HepG2 (cell line): ENCODE data around the gene SFMBT1. TPM values are rescaled to one million over a fixed set of nuclear protein-coding genes. Genes with fewer than 3 reads are reported as not detected.

Source experiments
- ATM ChIP-seq: fragments of 450-650 bp; IDR thresholded peaks from 2 replicates; pipeline ENCODE4 v1.7.1; 2017; ENCODE audit warnings: mild to moderate bottlenecking, borderline replicate concordance
- ETV6 ChIP-seq: sonication (generic); formaldehyde crosslinking; conservative IDR thresholded peaks from 2 replicates; pipeline ENCODE4 v1.4.0; 2020; ENCODE audit warnings: missing genetic modification reagents
- FOXK1 ChIP-seq: sonication (generic); formaldehyde crosslinking; IDR thresholded peaks from 2 replicates; pipeline ENCODE4 v1.4.0; 2020; ENCODE audit warnings: low read depth, missing genetic modification reagents, borderline replicate concordance
- FOXP4 ChIP-seq: sonication (generic); formaldehyde crosslinking; IDR thresholded peaks from 2 replicates; pipeline ENCODE4 v1.4.0; 2020; ENCODE audit warnings: missing genetic modification reagents
- GTF3A ChIP-seq: sonication (generic); formaldehyde crosslinking; conservative IDR thresholded peaks from 2 replicates; pipeline ENCODE4 v1.4.0; 2020; ENCODE audit warnings: mild to moderate bottlenecking, missing genetic modification reagents
- KAT7 ChIP-seq: IDR thresholded peaks from 2 replicates; pipeline ENCODE4 v1.6.1; 2018; ENCODE audit warnings: borderline replicate concordance, missing compliant biosample characterization
- PAWR ChIP-seq: sonication (generic); formaldehyde crosslinking; IDR thresholded peaks from 2 replicates; pipeline ENCODE4 v1.4.0; 2020; ENCODE audit warnings: missing genetic modification reagents, mild to moderate bottlenecking, borderline replicate concordance
- POLR2AphosphoS2 ChIP-seq: IDR thresholded peaks from 2 replicates; pipeline ENCODE4 v1.6.1; 2011; ENCODE audit warnings: low read depth, low read length, improper control_type of control experiment
- PRPF4 ChIP-seq: fragments of 200-400 bp; formaldehyde crosslinking; IDR thresholded peaks from 2 replicates; pipeline ENCODE4 v1.6.1; 2016; ENCODE audit warnings: low read length, low read depth; ENCODE audit not compliant: poor library complexity, severe bottlenecking
- TEAD2 ChIP-seq: sonication (generic); formaldehyde crosslinking; IDR thresholded peaks from 2 replicates; pipeline ENCODE4 v1.9.0; 2021; ENCODE audit warnings: missing genetic modification reagents
- ZNF136 ChIP-seq: sonication (generic); formaldehyde crosslinking; IDR thresholded peaks from 2 replicates; pipeline ENCODE4 v1.8.1; 2022; ENCODE audit warnings: low read depth, mild to moderate bottlenecking, moderate library complexity, missing genetic modification reagents
- ZNF274 ChIP-seq: sonication (generic); formaldehyde crosslinking; IDR thresholded peaks from 2 replicates; pipeline ENCODE4 v1.5.1; 2020; ENCODE audit warnings: mild to moderate bottlenecking, missing genetic modification reagents
- ZNF432 ChIP-seq: sonication (generic); formaldehyde crosslinking; IDR thresholded peaks from 2 replicates; pipeline ENCODE4 v1.5.0; 2020; ENCODE audit warnings: missing genetic modification reagents, mild to moderate bottlenecking, borderline replicate concordance
- ZNF782 ChIP-seq: sonication (generic); formaldehyde crosslinking; IDR thresholded peaks from 2 replicates; pipeline ENCODE4 v1.4.0; 2020; ENCODE audit warnings: missing genetic modification reagents, mild to moderate bottlenecking, borderline replicate concordance
- ZNF850 ChIP-seq: sonication (generic); formaldehyde crosslinking; conservative IDR thresholded peaks from 2 replicates; pipeline ENCODE4 v1.9.0; 2021; ENCODE audit warnings: mild to moderate bottlenecking, missing genetic modification reagents
- polyA plus RNA-seq, 8 experiments: library from polyadenylated mRNA; depleted of rRNA in 3 of 8; stranded (reverse) in 7 of 8; unstranded in 1 of 8; fragments of >200 nt; fragmentation: Illumina TruSeq in 4 of 8; extraction: Trizol in 4 of 8; gene quantifications; 2 replicates each; pipeline versions ENCODE4 v1.2.1 to v1.2.3, GENCODE V29; 2011 to 2016; ENCODE audit warnings: low read depth in 4 of 8, missing spikeins in 1 of 8, mixed read lengths in 1 of 8; ENCODE audit not compliant: insufficient read depth in 1 of 8
- total RNA-seq, 5 experiments: library from RNA; depleted of rRNA; stranded (reverse); fragments of >200 nt; fragmentation: Illumina TruSeq; extraction: Trizol; gene quantifications; 2 replicates each; pipeline ENCODE4 v1.2.3, GENCODE V29; 2016; ENCODE audit warnings: low read depth in 1 of 5
- TF ChIP-seq, protein P1 (sequence below): sonication (generic); formaldehyde crosslinking; IDR thresholded peaks from 2 replicates; pipeline ENCODE4 v1.4.0; 2020; ENCODE audit warnings: missing genetic modification reagents
- TF ChIP-seq, protein P2 (sequence below): sonication (generic); formaldehyde crosslinking; IDR thresholded peaks from 2 replicates; pipeline ENCODE4 v1.5.1; 2020; ENCODE audit warnings: missing genetic modification reagents, mild to moderate bottlenecking, borderline replicate concordance
- TF ChIP-seq, protein P3 (sequence below): IDR thresholded peaks from 2 replicates; pipeline ENCODE4 v1.6.1; 2016; ENCODE audit warnings: missing compliant biosample characterization, missing genetic modification reagents, borderline replicate concordance
- TF ChIP-seq, protein P4 (sequence below), 2 experiments: sonication (generic) in 1 of 2; formaldehyde crosslinking in 1 of 2; IDR thresholded peaks; 2 replicates each; pipeline versions ENCODE4 v1.5.1 to v1.6.1; 2011 to 2020; ENCODE audit warnings: borderline replicate concordance in 1 of 2, low read depth in 1 of 2, low read length in 1 of 2, mild to moderate bottlenecking in 1 of 2, missing genetic modification reagents in 1 of 2, moderate library complexity in 1 of 2
- TF ChIP-seq, protein P5 (sequence below): sonication (generic); formaldehyde crosslinking; IDR thresholded peaks from 2 replicates; pipeline ENCODE4 v1.8.0; 2022; ENCODE audit warnings: mild to moderate bottlenecking, missing genetic modification reagents, borderline replicate concordance

SFMBT1 gene
- total and polyA plus RNA-seq, 2 of the 13 experiments (the other 11 are each of a cell fraction or from before 2014, with no cell fraction given) = 3.8 to 12.8 TPM

DNA sequence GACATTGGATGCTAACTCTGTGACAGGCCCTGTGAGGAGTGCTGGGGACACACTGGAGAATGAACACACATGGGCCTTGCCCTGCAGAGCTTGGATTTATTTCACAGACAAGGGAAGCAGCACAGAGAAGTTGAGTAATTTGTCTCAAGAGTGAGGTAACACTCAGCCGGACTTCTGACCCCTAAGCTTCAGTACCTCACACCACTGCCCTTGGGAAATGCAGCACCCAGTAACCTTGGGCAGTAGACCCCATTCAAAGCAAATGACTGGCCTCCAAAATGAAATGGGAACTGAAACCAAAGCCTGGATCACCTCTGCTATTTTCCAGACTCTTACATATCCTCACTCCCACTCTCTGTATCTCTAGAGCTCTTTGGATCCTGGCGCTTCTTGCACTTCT lies 47.1 kb upstream of the SFMBT1 start (continued):
- 0 out of 2 replicates have a peak, but pooled peaks have one; percentile 41 for TF ChIP-seq KAT7 (CRISPR knock-in tag)
- TF ChIP-seq ZNF850 (CRISPR knock-in tag) = no peak
- TF ChIP-seq PRPF4 = no peak
- no peak for TF ChIP-seq FOXK1 (CRISPR knock-in tag)
- no peak for TF ChIP-seq ZNF782
- TF ChIP-seq, protein P1, sequence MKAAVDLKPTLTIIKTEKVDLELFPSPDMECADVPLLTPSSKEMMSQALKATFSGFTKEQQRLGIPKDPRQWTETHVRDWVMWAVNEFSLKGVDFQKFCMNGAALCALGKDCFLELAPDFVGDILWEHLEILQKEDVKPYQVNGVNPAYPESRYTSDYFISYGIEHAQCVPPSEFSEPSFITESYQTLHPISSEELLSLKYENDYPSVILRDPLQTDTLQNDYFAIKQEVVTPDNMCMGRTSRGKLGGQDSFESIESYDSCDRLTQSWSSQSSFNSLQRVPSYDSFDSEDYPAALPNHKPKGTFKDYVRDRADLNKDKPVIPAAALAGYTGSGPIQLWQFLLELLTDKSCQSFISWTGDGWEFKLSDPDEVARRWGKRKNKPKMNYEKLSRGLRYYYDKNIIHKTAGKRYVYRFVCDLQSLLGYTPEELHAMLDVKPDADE (CRISPR knock-in tag) = no peak
- TF ChIP-seq ZNF136 (CRISPR knock-in tag) = no peak
- no peak for TF ChIP-seq ATM
- no peak for TF ChIP-seq ETV6 (CRISPR knock-in tag)
- TF ChIP-seq GTF3A = no peak
- TF ChIP-seq POLR2AphosphoS2 = no peak
- TF ChIP-seq FOXP4 (CRISPR knock-in tag) = peak; percentile 29; the same call in 1 of the 2 replicates
- TF ChIP-seq, protein P2, sequence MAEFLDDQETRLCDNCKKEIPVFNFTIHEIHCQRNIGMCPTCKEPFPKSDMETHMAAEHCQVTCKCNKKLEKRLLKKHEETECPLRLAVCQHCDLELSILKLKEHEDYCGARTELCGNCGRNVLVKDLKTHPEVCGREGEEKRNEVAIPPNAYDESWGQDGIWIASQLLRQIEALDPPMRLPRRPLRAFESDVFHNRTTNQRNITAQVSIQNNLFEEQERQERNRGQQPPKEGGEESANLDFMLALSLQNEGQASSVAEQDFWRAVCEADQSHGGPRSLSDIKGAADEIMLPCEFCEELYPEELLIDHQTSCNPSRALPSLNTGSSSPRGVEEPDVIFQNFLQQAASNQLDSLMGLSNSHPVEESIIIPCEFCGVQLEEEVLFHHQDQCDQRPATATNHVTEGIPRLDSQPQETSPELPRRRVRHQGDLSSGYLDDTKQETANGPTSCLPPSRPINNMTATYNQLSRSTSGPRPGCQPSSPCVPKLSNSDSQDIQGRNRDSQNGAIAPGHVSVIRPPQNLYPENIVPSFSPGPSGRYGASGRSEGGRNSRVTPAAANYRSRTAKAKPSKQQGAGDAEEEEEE (CRISPR knock-in tag) = no peak
- no peak for TF ChIP-seq PAWR (CRISPR knock-in tag)
- TF ChIP-seq, protein P3, sequence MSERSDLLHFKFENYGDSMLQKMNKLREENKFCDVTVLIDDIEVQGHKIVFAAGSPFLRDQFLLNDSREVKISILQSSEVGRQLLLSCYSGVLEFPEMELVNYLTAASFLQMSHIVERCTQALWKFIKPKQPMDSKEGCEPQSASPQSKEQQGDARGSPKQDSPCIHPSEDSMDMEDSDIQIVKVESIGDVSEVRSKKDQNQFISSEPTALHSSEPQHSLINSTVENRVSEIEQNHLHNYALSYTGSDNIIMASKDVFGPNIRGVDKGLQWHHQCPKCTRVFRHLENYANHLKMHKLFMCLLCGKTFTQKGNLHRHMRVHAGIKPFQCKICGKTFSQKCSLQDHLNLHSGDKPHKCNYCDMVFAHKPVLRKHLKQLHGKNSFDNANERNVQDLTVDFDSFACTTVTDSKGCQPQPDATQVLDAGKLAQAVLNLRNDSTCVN = peak; percentile 77; the same call in 1 of the 2 replicates
- TF ChIP-seq, protein P4, sequence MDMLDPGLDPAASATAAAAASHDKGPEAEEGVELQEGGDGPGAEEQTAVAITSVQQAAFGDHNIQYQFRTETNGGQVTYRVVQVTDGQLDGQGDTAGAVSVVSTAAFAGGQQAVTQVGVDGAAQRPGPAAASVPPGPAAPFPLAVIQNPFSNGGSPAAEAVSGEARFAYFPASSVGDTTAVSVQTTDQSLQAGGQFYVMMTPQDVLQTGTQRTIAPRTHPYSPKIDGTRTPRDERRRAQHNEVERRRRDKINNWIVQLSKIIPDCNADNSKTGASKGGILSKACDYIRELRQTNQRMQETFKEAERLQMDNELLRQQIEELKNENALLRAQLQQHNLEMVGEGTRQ (IDR thresholded peaks at IDR 0.05; ENCODE audit: low read depth, low read length) = no peak
- TF ChIP-seq, protein P4 (CRISPR knock-in tag; IDR thresholded peaks at IDR 0.05; ENCODE audit: borderline replicate concordance) = no peak
- no peak for TF ChIP-seq TEAD2 (CRISPR knock-in tag)
- TF ChIP-seq, protein P5, sequence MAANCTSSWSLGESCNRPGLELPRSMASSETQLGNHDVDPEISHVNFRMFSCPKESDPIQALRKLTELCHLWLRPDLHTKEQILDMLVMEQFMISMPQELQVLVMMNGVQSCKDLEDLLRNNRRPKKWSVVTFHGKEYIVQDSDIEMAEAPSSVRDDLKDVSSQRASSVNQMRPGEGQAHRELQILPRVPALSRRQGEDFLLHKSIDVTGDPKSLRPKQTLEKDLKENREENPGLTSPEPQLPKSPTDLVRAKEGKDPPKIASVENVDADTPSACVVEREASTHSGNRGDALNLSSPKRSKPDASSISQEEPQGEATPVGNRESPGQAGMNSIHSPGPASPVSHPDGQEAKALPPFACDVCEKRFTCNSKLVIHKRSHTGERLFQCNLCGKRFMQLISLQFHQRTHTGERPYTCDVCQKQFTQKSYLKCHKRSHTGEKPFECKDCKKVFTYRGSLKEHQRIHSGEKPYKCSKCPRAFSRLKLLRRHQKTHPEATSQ (CRISPR knock-in tag) = no peak
- TF ChIP-seq ZNF274 (CRISPR knock-in tag) = no peak
- TF ChIP-seq ZNF432 = no peak
